ENCODE results near the gene AP1S2.
"Not testable (repeated sequence)": the region's sequence is repeated elsewhere in the genome, so short reads cannot be mapped to it uniquely, and the experiment has no call there.

AP1S2 gene

GRCh38 chrX:15854712-15855567 is at the start of gene AP1S2:
Gene AP1S2, minus strand, starts transcription at chrX:15854813. Its CDS starts 2,289 bp downstream, at chrX:15852524.
- DNase-seq (ENCODE audit: low read depth), result peak; percentile 84

- no peak for DNase-seq (ENCODE audit: low read depth)
Observed at GRCh38 chrX:15903186-15903681, 48.6 kb upstream of the AP1S2 start.

GRCh38 chrX:15895334-15895733 is 40.7 kb upstream of the AP1S2 start:
- no peak for DNase-seq (ENCODE audit: low read depth)

GRCh38 chrX:15894724-15895123 is 40.1 kb upstream of the AP1S2 start:
- no peak for DNase-seq (ENCODE audit: low read depth)

GRCh38 chrX:15890463-15890862 is 35.9 kb upstream of the AP1S2 start:
- no peak for DNase-seq (ENCODE audit: low read depth)

- no peak for DNase-seq (ENCODE audit: low read depth)
Observed at GRCh38 chrX:15888062-15888461, 33.4 kb upstream of the AP1S2 start.

- no peak for DNase-seq (ENCODE audit: low read depth)
Observed at GRCh38 chrX:15883540-15883863, 28.9 kb upstream of the AP1S2 start.

- DNase-seq (ENCODE audit: low read depth), result no peak
Observed at GRCh38 chrX:15882704-15883539, 28.3 kb upstream of the AP1S2 start.

GRCh38 chrX:15881381-15881897 is 26.8 kb upstream of the AP1S2 start:
- no peak for DNase-seq (ENCODE audit: low read depth)

- DNase-seq (ENCODE audit: low read depth), result not testable (repeated sequence)
Observed at GRCh38 chrX:15877914-15878313, 23.3 kb upstream of the AP1S2 start.

GRCh38 chrX:15877380-15877779 is 22.8 kb upstream of the AP1S2 start:
- no peak for DNase-seq (ENCODE audit: low read depth)

GRCh38 chrX:15874672-15875071 is 20.1 kb upstream of the AP1S2 start:
- DNase-seq (ENCODE audit: low read depth), result no peak

GRCh38 chrX:15873566-15873965 is 19.0 kb upstream of the AP1S2 start:
- DNase-seq (ENCODE audit: low read depth), result no peak

- no peak for DNase-seq (ENCODE audit: low read depth)
Observed at GRCh38 chrX:15870310-15870709, 15.7 kb upstream of the AP1S2 start.

GRCh38 chrX:15869695-15870094 is 15.1 kb upstream of the AP1S2 start:
- no peak for DNase-seq (ENCODE audit: low read depth)

- DNase-seq (ENCODE audit: low read depth), result no peak
Observed at GRCh38 chrX:15866147-15866546, 11.5 kb upstream of the AP1S2 start.

GRCh38 chrX:15864629-15865028 is 10.0 kb upstream of the AP1S2 start:
- no peak for DNase-seq (ENCODE audit: low read depth)

- DNase-seq (ENCODE audit: low read depth), result no peak
Observed at GRCh38 chrX:15864023-15864422, 9.4 kb upstream of the AP1S2 start.

GRCh38 chrX:15860921-15861320 is 6.3 kb upstream of the AP1S2 start:
- DNase-seq (ENCODE audit: low read depth), result no peak

GRCh38 chrX:15858051-15858450 is 3.4 kb upstream of the AP1S2 start:
- no peak for DNase-seq (ENCODE audit: low read depth)

GRCh38 chrX:15856636-15857035 is 2.0 kb upstream of the AP1S2 start:
- DNase-seq (ENCODE audit: low read depth), result no peak

- no peak for DNase-seq (ENCODE audit: low read depth)
Observed at GRCh38 chrX:15856222-15856587, 1.6 kb upstream of the AP1S2 start.

Data from fibroblast of the conjunctiva (primary cell).